HL-60 (cell line): ENCODE measurements around the gene FGF14.

ENCODE experiments used
- DNase-seq, 2 experiments: peaks; one replicate each; pipeline ENCODE4 v3.0.0-alpha.2; 2010 to 2020; ENCODE audit warnings: low read depth in 1 of 2, low spot score in 1 of 2
- H3K27ac ChIP-seq: fragments of 250-450 bp; sonication (Bioruptor Pico); replicated peaks from 2 replicates; pipeline ENCODE4 v1.5.1; 2020; ENCODE audit warnings: mild to moderate bottlenecking, moderate library complexity
- H3K27me3 ChIP-seq: fragments of 250-450 bp; sonication (Bioruptor Pico); 2 replicates; pipeline ENCODE4 v1.5.1; 2021; ENCODE audit warnings: mild to moderate bottlenecking, moderate library complexity; ENCODE audit not compliant: insufficient read depth, poor library complexity, severe bottlenecking
- H3K4me3 ChIP-seq: replicated peaks from 2 replicates; pipeline ENCODE4 v1.5.1; 2011; ENCODE audit warnings: mild to moderate bottlenecking, control low read depth, low read length; ENCODE audit not compliant: insufficient read depth
- CTCF ChIP-seq: IDR thresholded peaks from one replicate; pipeline ENCODE4 v1.5.1; 2011; ENCODE audit warnings: low read length, control low read depth, inconsistent platforms; ENCODE audit not compliant: insufficient read depth
- GABPA ChIP-seq: IDR thresholded peaks from 2 replicates; pipeline ENCODE4 v1.6.1; 2012; ENCODE audit warnings: low read depth
- POLR2AphosphoS5 ChIP-seq: IDR thresholded peaks from 2 replicates; pipeline ENCODE4 v1.6.1; 2012; ENCODE audit warnings: low read depth
- REST ChIP-seq: IDR thresholded peaks from 2 replicates; pipeline ENCODE4 v1.6.1; 2012; ENCODE audit warnings: low read depth; ENCODE audit not compliant: insufficient replicate concordance
- SPI1 ChIP-seq: IDR thresholded peaks from 2 replicates; pipeline ENCODE4 v1.6.1; 2012; ENCODE audit warnings: low read depth, mild to moderate bottlenecking, borderline replicate concordance

Gene FGF14

GRCh38 chr13:102376318-102376717 lies 25.5 kb downstream of the FGF14 start:
- DNase-seq = no peak
- Histone ChIP-seq H3K27ac (no peak overlapping the region), H3K4me3 (no peak overlapping the region), H3K27me3 (no peaks in the 10 kb centered on the region)
- TF ChIP-seq CTCF (no peak), REST (no peak), POLR2AphosphoS5 (no peak), SPI1 (no peak), GABPA (no peak)

GRCh38 chr13:102374726-102375125 lies 27.1 kb downstream of the FGF14 start:
- DNase-seq = no peak
- H3K27ac ChIP-seq = no peak overlapping the region
- no peaks in the 10 kb centered on the region for H3K27me3 ChIP-seq
- no peak overlapping the region for H3K4me3 ChIP-seq
- TF ChIP-seq CTCF (no peak), SPI1 (no peak), POLR2AphosphoS5 (no peak), GABPA (no peak)

GRCh38 chr13:102374233-102374632 lies 27.6 kb downstream of the FGF14 start:
- Histone ChIP-seq H3K27ac (no peak overlapping the region), H3K27me3 (no peaks in the 10 kb centered on the region), H3K4me3 (no peak overlapping the region)
- DNase-seq = no peak
- TF ChIP-seq GABPA = no peak
- no peak for TF ChIP-seq REST
- TF ChIP-seq SPI1 = no peak
- no peak for TF ChIP-seq CTCF
- TF ChIP-seq POLR2AphosphoS5 = no peak

GRCh38 chr13:102373221-102373620 lies 28.6 kb downstream of the FGF14 start:
- Histone ChIP-seq H3K27me3 (no peaks in the 10 kb centered on the region), H3K27ac (no peak overlapping the region), H3K4me3 (no peak overlapping the region)
- DNase-seq = no peak
- TF ChIP-seq SPI1 = no peak
- TF ChIP-seq POLR2AphosphoS5 = no peak
